ENCODE data around the gene RUNX2. TPM values are rescaled to one million over a fixed set of nuclear protein-coding genes. Genes with fewer than 3 reads are reported as not detected.
A peak's percentile ranks its signal among the peaks of the same experiment; 100 is the strongest.

RUNX2 gene
- total and polyA plus RNA-seq, 10 of the 15 experiments (the other 5 are each of a cell fraction or from before 2014, with no cell fraction given), result 0.01 to 0.77 (median 0.15) TPM; not detected in 3

DNA sequence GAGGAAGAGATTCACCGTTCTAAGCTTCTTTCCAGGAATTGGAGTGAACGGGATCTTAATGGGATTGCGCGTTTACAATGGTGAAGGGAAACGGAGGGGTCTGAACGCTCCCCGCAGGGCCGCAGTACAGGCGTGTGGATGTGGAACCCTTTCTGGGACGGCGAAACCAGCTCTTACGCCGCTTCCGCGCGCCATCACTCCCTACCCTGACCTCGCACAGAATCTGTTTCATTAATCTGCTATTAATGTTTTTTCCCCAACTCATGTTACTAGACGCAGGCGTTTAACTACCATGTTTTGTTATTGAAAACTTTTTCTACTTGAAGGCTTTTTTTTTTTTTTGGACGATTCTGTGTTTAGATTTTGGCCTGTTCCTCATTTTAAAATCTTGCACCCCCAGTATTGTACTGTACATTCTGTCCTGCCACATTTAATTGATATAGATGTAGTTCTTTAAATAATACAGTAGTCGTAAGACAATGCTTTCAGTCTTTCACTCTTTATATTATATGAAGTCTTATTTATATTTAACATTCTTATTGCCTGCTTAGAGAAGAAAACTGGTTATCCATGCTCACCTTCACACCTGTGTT, 50.3 kb downstream of the RUNX2 start (continued):
- TF ChIP-seq, protein P1, sequence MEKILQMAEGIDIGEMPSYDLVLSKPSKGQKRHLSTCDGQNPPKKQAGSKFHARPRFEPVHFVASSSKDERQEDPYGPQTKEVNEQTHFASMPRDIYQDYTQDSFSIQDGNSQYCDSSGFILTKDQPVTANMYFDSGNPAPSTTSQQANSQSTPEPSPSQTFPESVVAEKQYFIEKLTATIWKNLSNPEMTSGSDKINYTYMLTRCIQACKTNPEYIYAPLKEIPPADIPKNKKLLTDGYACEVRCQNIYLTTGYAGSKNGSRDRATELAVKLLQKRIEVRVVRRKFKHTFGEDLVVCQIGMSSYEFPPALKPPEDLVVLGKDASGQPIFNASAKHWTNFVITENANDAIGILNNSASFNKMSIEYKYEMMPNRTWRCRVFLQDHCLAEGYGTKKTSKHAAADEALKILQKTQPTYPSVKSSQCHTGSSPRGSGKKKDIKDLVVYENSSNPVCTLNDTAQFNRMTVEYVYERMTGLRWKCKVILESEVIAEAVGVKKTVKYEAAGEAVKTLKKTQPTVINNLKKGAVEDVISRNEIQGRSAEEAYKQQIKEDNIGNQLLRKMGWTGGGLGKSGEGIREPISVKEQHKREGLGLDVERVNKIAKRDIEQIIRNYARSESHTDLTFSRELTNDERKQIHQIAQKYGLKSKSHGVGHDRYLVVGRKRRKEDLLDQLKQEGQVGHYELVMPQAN (conservative IDR thresholded peaks at IDR 0.05), result 0 out of 2 replicates have a peak, but pooled peaks have one; percentile 39
- peak; percentile 14; the same call in 1 of the 2 replicates for TF ChIP-seq LARP7 (IDR thresholded peaks at IDR 0.05)
- TF ChIP-seq SMC3 (IDR thresholded peaks at IDR 0.05; ENCODE audit: borderline replicate concordance, low read length), result 0 out of 2 replicates have a peak, but pooled peaks have one; percentile 1
- peak; percentile 30; the same call in 1 of the 2 replicates for TF ChIP-seq MTA2 (IDR thresholded peaks at IDR 0.05; ENCODE audit: low read depth)
- no peak for TF ChIP-seq EZH2 (IDR thresholded peaks at IDR 0.05; ENCODE audit: borderline replicate concordance, control insufficient read depth, low read depth, low read length)

DNA sequence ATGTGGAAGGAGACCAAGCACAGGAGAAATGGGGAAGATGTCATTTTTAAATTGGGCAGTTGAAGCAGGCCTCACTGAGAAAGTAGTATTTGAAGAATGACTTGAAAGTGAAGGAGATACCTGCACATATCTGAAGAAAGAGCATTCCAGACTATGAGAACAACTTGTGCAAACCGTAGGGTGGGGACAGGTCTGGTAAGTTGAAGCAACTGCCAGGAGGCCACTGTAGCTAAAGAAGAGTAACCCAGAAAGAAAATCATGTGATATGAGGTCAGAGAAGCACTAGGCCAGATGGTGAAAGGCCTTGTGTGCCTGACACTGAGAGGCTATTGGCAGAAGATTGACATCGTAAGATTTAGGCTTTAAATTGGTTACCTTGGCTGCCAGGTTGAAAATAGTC, 54.3 kb downstream of the RUNX2 start:
- no peak for ATAC-seq
- DNase-seq (ENCODE audit: low read depth, low spot score), result no peak
- in situ Hi-C loops (cut with MboI) (no loop called here), intact Hi-C loops (cut with micrococcal nuclease; ENCODE audit: unreplicated experiment) (no loop called here)
- no peak overlapping the region for H3K4me3 ChIP-seq
- FAIRE-seq, result no peak
- H3K27ac ChIP-seq (ENCODE audit: control insufficient read depth, insufficient read depth), result no peak overlapping the region
- H2AFZ ChIP-seq (ENCODE audit: control insufficient read depth, low read depth, low read length), result no peak overlapping the region
- no peaks in the 10 kb centered on the region; the same call in 1 of the 2 replicates for H3K4me1 ChIP-seq (ENCODE audit: control insufficient read depth, insufficient read depth, low read length)
- TF ChIP-seq PAX5 (IDR thresholded peaks at IDR 0.05; ENCODE audit: borderline replicate concordance, low read depth, low read length), result no peak
- TF ChIP-seq, protein P2, sequence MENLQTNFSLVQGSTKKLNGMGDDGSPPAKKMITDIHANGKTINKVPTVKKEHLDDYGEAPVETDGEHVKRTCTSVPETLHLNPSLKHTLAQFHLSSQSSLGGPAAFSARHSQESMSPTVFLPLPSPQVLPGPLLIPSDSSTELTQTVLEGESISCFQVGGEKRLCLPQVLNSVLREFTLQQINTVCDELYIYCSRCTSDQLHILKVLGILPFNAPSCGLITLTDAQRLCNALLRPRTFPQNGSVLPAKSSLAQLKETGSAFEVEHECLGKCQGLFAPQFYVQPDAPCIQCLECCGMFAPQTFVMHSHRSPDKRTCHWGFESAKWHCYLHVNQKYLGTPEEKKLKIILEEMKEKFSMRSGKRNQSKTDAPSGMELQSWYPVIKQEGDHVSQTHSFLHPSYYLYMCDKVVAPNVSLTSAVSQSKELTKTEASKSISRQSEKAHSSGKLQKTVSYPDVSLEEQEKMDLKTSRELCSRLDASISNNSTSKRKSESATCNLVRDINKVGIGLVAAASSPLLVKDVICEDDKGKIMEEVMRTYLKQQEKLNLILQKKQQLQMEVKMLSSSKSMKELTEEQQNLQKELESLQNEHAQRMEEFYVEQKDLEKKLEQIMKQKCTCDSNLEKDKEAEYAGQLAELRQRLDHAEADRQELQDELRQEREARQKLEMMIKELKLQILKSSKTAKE (IDR thresholded peaks at IDR 0.05; ENCODE audit: low read depth, poor library complexity, severe bottlenecking), result no peak
- TF ChIP-seq IKZF2 (IDR thresholded peaks at IDR 0.05), result no peak
- TF ChIP-seq TBL1XR1 (IDR thresholded peaks at IDR 0.05; ENCODE audit: low read depth, low read length), result no peak
- TF ChIP-seq, protein P3, sequence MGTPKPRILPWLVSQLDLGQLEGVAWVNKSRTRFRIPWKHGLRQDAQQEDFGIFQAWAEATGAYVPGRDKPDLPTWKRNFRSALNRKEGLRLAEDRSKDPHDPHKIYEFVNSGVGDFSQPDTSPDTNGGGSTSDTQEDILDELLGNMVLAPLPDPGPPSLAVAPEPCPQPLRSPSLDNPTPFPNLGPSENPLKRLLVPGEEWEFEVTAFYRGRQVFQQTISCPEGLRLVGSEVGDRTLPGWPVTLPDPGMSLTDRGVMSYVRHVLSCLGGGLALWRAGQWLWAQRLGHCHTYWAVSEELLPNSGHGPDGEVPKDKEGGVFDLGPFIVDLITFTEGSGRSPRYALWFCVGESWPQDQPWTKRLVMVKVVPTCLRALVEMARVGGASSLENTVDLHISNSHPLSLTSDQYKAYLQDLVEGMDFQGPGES (IDR thresholded peaks at IDR 0.05), result no peak
- no peak for TF ChIP-seq TAF1 (IDR thresholded peaks at IDR 0.05; ENCODE audit: borderline replicate concordance, low read depth, low read length)
- no peak for TF ChIP-seq ESRRA (IDR thresholded peaks at IDR 0.05; ENCODE audit: low read length)
- no peaks in the 10 kb centered on the region; the same call in 2 of the 3 replicates for H3K9me3 ChIP-seq (replicated peaks; ENCODE audit: control insufficient read depth, insufficient read depth, low read length)
- ChIA-PET SMC1A (ENCODE audit: uncharacterized antibody, unreplicated experiment) (interaction anchor here (0.8 kb wide), 2 partner anchors 449 to 838 kb away, joined by 3 read pairs; no protein-coding TSS in a partner anchor), CTCF (no interaction called here), POLR2A (no interaction called here), RAD21 (ENCODE audit: unreplicated experiment) (interaction anchor here (1.2 kb wide), 1 partner anchor 218 kb away, joined by 3 read pairs; no protein-coding TSS in a partner anchor)
- no peaks in the 10 kb centered on the region for H4K20me1 ChIP-seq (ENCODE audit: control insufficient read depth, insufficient read depth)
- H3K9ac ChIP-seq (ENCODE audit: control insufficient read depth, insufficient read depth, low read length), result no peak overlapping the region
- H3K4me2 ChIP-seq (ENCODE audit: control insufficient read depth, insufficient read depth), result no peak overlapping the region
- H3K79me2 ChIP-seq (ENCODE audit: control insufficient read depth, insufficient read depth, low read length), result no peaks in the 10 kb centered on the region
- no peaks in the 10 kb centered on the region; a peak in 1 of 4 replicates for H3K27me3 ChIP-seq (replicated peaks in 1 of 2; ENCODE audit: control insufficient read depth in 2 of 2, insufficient read depth in 2 of 2, low read length in 1 of 2)
- H3K36me3 ChIP-seq (ENCODE audit: control insufficient read depth in 2 of 2, insufficient read depth in 2 of 2, low read length in 1 of 2), result no peaks in the 10 kb centered on the region
- BruUV-seq (replicated peaks), result no TSS peak
- 88% methylated on average over 2 of the region's 2 CpGs for WGBS (ENCODE audit: insufficient coverage, insufficient replicate concordance, low lambda C conversion rate, missing lambda C conversion rate)
